ENCODE measurements around the gene RGL2.

Gene RGL2

GRCh38 chr6:33299237-33299944, 649 bp upstream of the RGL2 start:
- H3K4me3 ChIP-seq (ENCODE audit: control insufficient read depth, low read depth, low read length): peak overlapping the region; percentile 77
- peak; percentile 62 for DNase-seq (ENCODE audit: low read depth)
- TF ChIP-seq, protein P1, sequence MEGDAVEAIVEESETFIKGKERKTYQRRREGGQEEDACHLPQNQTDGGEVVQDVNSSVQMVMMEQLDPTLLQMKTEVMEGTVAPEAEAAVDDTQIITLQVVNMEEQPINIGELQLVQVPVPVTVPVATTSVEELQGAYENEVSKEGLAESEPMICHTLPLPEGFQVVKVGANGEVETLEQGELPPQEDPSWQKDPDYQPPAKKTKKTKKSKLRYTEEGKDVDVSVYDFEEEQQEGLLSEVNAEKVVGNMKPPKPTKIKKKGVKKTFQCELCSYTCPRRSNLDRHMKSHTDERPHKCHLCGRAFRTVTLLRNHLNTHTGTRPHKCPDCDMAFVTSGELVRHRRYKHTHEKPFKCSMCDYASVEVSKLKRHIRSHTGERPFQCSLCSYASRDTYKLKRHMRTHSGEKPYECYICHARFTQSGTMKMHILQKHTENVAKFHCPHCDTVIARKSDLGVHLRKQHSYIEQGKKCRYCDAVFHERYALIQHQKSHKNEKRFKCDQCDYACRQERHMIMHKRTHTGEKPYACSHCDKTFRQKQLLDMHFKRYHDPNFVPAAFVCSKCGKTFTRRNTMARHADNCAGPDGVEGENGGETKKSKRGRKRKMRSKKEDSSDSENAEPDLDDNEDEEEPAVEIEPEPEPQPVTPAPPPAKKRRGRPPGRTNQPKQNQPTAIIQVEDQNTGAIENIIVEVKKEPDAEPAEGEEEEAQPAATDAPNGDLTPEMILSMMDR (IDR thresholded peaks at IDR 0.05; ENCODE audit: control insufficient read depth, insufficient read depth, low read depth, low read length, missing control alignments): peak; percentile 84

DNA sequence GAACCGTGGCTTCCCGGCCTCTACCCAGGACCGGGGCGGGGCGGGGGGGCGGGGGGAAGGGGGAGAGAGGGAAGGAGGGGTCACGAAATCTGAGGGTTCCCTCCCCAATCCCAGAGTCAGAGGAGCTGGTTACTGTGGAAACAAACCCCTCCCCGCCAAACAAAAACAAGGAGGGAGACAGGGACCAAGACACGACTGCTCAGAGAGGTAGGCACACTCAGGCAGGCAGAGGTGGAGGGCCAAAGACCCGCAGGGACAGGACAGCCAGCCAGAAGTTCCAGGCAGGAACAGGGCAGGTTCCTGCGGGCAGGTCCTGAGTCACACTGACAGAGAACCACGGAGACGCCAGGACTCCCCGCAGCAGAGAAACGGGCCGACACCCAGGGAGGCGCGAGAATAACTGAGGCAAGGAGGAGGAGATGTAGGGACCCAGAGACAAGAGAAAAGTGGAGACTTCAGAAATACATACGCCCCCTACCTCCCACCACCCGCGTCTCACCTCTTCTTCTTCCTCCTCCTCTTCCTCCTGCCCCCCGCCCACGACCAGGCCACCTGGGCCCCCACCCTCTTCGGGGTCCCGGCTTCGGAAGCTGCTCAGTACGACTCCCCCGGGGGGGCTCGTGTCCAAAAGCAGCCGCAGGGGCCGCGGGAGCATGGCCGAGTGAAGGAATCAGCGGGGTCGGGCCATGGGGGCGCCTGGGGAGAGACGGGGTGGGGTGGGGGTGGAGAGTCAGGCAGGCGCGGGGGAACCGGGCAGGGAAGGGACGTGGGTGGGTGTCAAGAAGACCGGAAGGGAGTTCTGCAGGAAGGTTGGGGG, 578 bp downstream of the RGL2 start:
- TF ChIP-seq, protein P1 (IDR thresholded peaks at IDR 0.05; ENCODE audit: control insufficient read depth, insufficient read depth, low read depth, low read length, missing control alignments): no peak
- DNase-seq (ENCODE audit: low read depth): no peak
- H3K4me3 ChIP-seq (ENCODE audit: control insufficient read depth, low read depth, low read length): peak overlapping the region; percentile 77

DNA sequence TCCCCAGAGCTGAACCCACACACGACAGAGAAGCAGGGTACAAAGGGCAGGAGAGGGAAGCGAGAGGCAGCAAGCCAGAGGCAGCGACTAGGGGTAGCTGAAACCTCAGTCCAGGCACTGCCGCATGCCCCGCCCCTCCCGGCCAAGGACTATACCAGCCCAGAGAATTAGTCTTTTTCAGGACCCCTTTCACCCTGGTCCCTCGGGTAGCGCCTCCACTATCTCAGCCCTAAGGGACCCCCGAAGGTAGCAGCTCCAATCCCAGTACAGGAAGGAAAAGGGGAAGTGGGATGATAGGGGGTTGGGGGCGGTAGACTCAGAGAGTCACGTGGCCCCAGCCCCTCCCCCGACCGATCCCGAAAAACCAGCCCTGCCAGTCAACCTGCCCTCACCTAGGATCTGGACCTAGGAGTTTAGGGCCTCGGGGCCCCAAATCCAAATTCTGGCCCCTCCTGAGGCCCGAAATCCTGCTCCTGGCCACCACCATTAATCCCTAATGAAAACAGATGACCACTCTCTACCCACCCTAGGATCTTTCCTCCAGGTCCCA, 1.3 kb downstream of the RGL2 start:
- peak overlapping the region; percentile 77 for H3K4me3 ChIP-seq (ENCODE audit: control insufficient read depth, low read depth, low read length)
- TF ChIP-seq, protein P1 (IDR thresholded peaks at IDR 0.05; ENCODE audit: control insufficient read depth, insufficient read depth, low read depth, low read length, missing control alignments): no peak
- DNase-seq (ENCODE audit: low read depth): no peak

- no peak for DNase-seq (ENCODE audit: low read depth)
- TF ChIP-seq, protein P1 (IDR thresholded peaks at IDR 0.05; ENCODE audit: control insufficient read depth, insufficient read depth, low read depth, low read length, missing control alignments): no peak
- H3K4me3 ChIP-seq (ENCODE audit: control insufficient read depth, low read depth, low read length): peak overlapping the region; percentile 77
Observed at GRCh38 chr6:33296797-33297405, 1.8 kb downstream of the RGL2 start.

DNA sequence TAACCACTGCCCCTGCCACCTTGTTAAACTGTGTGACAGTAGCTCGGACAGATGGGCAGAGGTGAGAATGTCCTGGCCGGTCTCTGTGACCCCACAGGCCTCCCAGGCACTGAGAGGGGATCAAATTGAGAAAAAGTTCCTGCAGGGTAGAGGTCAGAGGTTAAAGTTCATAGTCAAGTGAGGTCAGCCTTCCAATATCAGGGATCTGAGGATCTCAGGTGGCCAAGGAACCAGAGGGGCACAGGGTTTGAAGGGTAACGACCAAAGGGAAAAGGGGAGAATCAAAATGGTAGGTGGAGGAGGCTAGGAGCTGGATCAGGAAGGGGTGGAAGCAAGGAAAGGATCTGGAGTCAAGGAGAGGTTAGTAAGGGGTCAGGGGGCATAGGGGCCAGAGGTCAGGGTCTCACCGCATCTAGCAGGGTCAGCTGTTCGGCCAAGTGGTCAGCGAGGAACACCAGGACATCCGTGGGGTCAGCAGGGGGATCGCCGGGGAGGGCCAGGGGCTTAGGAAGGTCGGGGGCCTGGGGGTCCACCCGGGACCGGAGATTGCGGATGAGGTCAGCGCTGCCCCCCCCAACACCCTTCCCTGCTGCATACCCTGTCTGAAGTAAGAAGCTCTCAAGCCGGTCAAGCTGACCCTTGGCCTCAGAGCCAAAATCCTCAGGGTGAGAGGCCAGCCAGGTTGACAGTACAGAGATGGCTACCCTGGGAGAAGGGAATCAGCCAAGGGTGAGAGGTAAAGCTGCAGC, 2.9 kb downstream of the RGL2 start:
- TF ChIP-seq, protein P1 (IDR thresholded peaks at IDR 0.05; ENCODE audit: control insufficient read depth, insufficient read depth, low read depth, low read length, missing control alignments): no peak
- H3K4me3 ChIP-seq (ENCODE audit: control insufficient read depth, low read depth, low read length): no peak overlapping the region
- no peak for DNase-seq (ENCODE audit: low read depth)

Measured in AG09309 (cell line).